ENCODE results near the gene HOXC10.

Gene HOXC10

DNA sequence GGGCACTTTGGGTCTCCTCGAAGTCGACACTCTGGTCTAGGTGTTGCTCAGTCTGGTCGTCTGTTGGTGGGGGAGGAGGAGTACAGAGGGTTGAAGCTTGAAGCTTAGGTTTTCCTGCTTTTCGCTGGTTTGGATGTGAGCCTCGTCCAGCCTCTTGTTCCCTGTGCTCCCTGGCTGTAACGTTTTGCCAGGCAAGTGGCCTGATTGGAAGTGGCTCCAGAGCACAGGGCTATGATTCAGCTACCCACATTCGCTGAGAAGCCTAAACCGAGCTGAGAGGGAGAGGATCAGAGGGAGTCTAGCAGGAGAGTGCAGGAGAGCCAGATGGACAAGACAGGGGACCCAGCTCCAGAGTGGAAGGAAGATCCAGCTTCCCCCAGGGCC lies 6.1 kb downstream of the HOXC10 start:
- DNase-seq (ENCODE audit: low read depth): no peak

- no peak for DNase-seq (ENCODE audit: low read depth)
These were observed 7.5 kb downstream of the HOXC10 start for GRCh38 chr12:53992377-53992889.

- DNase-seq (ENCODE audit: low read depth): no peak
These were observed 8.4 kb downstream of the HOXC10 start for GRCh38 chr12:53993162-53994008.

- no peak for DNase-seq (ENCODE audit: low read depth)
These were observed 9.0 kb downstream of the HOXC10 start for GRCh38 chr12:53994009-53994263.

DNA sequence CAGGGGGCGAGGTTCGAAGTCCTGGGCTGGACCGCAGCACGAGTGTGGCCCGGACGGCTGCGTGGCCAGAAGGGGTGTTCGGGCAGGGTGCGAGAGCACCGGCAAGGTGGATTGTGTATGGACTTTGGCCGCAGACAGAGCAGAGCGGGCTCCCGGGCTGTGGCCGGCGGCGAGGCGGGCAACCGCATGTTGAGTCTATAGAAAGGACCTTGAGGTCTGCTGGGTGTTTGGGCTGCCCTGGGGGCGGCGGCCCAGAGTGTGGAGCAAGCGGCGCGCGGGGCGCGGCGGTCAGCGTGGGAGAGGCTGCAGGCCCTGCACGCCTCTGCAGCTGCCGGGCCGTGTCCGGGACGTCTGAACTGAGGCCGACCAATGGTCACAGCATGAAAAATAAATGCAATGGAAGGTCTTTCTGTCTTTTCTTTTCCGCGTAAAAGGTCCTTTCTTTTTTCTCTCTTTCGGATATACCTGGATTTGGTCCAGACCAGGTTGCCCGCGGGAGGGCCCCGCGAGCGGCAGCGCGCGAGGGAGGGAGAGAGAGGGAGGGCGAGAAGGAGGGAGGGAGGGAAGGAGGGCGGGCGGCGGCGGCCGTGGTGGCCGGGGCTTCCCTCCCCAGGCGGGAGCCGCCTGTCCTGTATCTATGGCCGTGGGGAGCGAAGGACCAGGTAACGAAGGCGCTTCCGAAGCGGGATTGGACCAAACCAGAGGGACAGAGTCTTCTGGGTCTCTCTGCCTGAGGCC lies 9.5 kb downstream of the HOXC10 start:
- no peak for DNase-seq (ENCODE audit: low read depth)

DNA sequence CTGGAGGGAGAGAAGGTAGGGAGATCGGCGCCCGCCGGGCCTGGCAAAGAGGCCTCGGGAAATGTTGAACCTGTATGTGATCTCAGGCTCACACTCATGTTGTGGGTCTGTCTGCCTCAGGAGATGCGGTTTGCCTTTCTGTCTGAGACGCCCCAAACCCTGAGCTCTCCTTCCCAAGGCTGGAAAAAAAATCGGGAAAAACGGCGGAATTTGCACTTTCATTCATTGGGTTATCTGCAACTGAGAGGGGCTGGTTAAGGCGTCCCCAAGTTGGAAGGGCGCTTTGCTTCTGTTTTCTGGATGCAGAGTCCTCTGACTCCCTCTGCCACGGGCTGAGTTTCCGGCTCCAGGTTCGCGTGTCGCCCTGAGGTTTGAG lies 10.0 kb downstream of the HOXC10 start:
- DNase-seq (ENCODE audit: low read depth): no peak

GRCh38 chr12:53995378-53996239 lies 10.7 kb downstream of the HOXC10 start:
- DNase-seq (ENCODE audit: low read depth): no peak

DNA sequence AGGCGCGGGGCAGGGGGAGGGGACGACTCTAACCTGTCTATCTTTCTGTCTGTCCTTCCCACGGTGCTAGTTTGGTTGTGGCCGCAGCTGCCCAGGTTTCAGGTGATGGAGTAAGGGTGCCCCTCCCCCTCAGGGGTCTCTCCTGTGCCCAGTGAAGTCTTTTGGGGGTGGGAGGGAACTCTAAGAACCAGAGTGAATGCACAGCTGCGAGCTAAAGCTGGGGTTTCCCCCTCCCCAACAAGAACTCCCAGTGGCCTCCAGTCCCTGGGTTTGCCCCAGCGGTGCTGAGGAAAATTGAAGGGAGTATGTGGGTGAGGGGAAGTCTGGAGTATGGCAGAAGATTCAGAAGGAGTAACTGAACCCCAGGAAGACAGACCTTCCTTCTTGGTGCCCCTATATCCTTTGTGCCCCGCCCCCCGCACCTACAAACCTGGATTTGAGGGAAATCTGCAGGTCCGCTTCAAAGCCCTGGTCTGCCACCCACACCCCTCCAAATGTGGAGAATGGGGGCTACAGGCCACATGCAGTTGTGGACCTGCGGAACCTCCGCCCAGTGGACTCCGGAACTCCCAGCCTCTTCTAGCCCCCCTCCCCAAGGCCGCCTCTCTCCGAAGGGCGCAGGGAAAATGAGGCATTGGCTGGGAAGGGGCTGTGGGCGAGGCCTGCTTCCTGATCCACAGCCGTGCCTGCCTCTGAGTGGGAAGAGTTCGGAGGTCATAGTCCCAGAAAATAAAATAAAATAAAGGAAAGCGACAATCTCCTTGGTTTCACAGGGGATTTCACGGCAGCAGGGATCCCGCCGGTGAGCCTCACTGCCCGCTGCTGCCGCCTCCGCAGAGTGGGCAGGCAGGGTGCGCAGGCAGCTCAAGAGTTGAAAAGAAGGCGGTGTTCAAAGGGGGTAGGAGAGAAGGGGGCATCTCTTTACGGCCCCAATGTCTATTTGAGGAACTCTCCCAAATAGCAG lies 11.6 kb downstream of the HOXC10 start:
- DNase-seq (ENCODE audit: low read depth): no peak

- DNase-seq (ENCODE audit: low read depth): no peak
These were observed 12.5 kb downstream of the HOXC10 start for GRCh38 chr12:53997204-53998109.

- no peak for DNase-seq (ENCODE audit: low read depth)
These were observed 13.4 kb downstream of the HOXC10 start for GRCh38 chr12:53998110-53998899.

DNA sequence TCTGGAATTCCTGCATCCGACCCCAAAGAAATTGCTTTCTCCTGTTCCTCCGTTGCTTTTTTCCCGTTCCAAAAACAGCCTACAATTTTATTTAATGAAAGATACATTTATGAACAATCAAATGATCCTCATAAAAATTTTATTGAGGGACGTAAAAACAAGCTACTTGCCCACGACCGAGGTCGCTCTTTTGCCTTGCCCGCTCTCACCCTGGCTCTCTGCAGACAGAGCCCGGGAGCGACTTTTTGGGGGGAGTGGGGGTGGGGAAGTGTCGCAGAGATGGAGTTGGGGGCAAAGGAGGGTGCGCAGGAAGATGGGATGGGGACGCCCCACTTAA lies 13.9 kb downstream of the HOXC10 start:
- no peak for DNase-seq (ENCODE audit: low read depth)

GRCh38 chr12:53999559-54000115 lies 14.7 kb downstream of the HOXC10 start:
- no peak for DNase-seq (ENCODE audit: low read depth)

DNA sequence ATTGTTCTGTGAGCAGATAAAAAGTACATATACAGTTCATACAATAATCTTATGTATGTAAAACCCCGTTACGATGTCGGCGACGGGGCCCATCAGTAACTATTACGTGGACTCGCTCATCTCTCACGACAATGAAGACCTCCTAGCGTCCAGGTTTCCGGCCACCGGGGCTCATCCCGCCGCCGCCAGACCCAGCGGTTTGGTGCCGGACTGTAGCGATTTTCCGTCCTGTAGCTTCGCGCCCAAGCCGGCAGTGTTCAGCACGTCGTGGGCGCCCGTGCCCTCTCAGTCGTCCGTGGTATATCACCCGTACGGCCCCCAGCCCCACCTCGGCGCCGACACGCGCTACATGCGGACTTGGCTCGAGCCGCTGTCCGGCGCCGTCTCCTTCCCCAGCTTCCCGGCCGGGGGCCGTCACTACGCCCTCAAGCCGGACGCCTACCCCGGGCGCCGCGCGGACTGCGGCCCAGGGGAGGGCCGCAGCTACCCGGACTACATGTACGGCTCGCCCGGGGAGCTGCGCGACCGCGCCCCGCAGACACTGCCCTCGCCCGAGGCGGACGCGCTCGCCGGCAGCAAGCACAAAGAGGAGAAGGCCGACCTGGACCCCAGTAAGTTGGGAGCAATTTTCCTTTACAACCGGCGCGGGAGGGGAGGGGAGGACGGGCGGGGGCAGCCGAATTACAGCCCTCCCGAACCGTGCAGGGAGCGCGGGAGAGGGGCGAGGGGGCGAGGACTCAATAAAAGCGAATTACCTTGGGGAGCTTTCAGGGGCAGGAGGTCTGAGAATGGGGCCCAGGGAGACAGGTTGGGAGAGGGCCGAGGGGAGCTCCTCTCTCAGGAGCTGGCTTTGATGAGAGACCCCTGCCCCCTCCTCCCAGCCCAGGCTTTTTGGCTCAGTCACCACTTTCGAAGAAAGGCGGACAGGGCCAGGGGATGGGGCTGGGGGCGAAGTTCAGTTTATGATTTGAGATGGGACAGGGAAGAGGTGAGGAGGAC lies 15.5 kb downstream of the HOXC10 start, which contains the start of gene HOXC9:
Gene HOXC9, plus strand, starts transcription at position 46 of the 999 bp plus-strand sequence. Its CDS starts 28 bp downstream, at position 74.
- DNase-seq (ENCODE audit: low read depth): no peak

GRCh38 chr12:54001283-54002187 lies 16.6 kb downstream of the HOXC10 start:
- no peak for DNase-seq (ENCODE audit: low read depth)

DNA sequence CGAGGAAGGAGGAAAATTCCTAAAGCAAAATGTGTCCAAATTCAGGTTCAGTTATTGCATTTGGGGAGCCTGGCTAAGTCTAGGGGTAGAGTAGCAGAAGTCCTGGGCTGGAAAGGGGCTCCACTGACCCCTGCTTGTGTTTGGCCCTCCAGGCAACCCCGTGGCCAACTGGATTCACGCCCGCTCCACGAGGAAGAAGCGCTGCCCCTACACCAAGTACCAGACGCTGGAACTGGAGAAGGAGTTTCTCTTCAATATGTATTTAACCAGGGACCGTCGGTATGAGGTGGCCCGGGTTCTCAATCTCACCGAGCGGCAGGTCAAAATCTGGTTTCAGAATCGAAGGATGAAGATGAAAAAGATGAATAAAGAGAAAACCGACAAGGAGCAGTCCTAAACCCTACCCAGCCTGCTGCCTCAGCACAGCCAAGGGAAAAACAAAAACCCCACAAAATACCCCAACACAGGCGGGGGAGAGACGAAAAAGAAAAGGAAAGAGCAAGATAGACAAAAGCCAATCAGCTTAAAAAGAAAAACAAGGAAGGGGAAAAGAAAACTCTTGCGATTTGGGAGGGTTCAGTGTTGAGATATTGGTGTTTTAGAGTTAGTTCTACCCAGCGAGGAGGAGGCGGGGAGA lies 17.4 kb downstream of the HOXC10 start:
- no peak for DNase-seq (ENCODE audit: low read depth)

GRCh38 chr12:54002915-54003389 lies 18.0 kb downstream of the HOXC10 start:
- no peak for DNase-seq (ENCODE audit: low read depth)
